ENCODE results near the gene SMO. TPM values are rescaled to one million over a fixed set of nuclear protein-coding genes. Genes with fewer than 3 reads are reported as not detected.
"Not testable (repeated sequence)": the region's sequence is repeated elsewhere in the genome, so short reads cannot be mapped to it uniquely, and the experiment has no call there.

Gene SMO
- total and polyA plus RNA-seq, 7 donors, result 0.60 to 18.6 (median 6.8) TPM

DNA sequence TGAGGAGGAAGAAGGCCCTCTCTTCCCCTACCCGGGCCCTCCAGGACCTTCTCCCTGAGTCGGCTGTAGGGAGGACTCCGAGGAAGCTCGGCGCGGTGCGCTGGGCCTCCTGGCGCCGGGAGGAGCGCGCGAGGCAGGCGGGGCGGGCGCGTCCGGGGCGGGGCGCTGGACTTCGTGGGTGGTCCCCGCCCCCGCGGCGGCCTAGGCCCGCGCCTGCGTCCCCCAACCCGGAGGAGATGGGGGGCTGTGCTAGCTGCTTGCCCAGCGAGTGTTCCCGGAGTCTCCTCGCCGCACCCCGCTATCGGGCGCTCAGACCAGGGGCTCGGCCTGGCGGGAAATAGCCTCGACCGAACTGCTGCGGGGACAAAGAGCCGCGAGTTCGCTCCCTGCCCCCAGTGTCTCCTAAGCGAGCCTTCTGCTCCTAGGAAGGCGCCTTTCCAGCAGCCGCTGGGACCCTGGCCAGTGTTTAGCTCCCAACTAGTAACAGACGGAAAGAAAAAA lies 19.2 kb upstream of the SMO start:
- H3K36me3 ChIP-seq, result no peaks in the 10 kb centered on the region
- H3K27me3 ChIP-seq, result no peaks in the 10 kb centered on the region
- H3K9me3 ChIP-seq, result no peaks in the 10 kb centered on the region
- TF ChIP-seq EP300 (IDR thresholded peaks at IDR 0.05), result no peak
- TF ChIP-seq POLR2A (IDR thresholded peaks at IDR 0.05), result no peak
- TF ChIP-seq, protein P1, sequence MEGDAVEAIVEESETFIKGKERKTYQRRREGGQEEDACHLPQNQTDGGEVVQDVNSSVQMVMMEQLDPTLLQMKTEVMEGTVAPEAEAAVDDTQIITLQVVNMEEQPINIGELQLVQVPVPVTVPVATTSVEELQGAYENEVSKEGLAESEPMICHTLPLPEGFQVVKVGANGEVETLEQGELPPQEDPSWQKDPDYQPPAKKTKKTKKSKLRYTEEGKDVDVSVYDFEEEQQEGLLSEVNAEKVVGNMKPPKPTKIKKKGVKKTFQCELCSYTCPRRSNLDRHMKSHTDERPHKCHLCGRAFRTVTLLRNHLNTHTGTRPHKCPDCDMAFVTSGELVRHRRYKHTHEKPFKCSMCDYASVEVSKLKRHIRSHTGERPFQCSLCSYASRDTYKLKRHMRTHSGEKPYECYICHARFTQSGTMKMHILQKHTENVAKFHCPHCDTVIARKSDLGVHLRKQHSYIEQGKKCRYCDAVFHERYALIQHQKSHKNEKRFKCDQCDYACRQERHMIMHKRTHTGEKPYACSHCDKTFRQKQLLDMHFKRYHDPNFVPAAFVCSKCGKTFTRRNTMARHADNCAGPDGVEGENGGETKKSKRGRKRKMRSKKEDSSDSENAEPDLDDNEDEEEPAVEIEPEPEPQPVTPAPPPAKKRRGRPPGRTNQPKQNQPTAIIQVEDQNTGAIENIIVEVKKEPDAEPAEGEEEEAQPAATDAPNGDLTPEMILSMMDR (IDR thresholded peaks at IDR 0.05), result no peak
- no peak for TF ChIP-seq POLR2AphosphoS5 (IDR thresholded peaks at IDR 0.05)
- intact Hi-C loops (cut with DNase I), result loop anchor here (2.0 kb wide), 1 partner anchor 20 kb away; the partner anchor contains the start of gene SMO
- peaks cover 0 to 26% (median 20%) of the 10 kb centered on the region in 4 donors for H3K4me1 ChIP-seq
- H3K27ac ChIP-seq, result peak overlapping the region; percentile 40 to 64 (median 60)
- WGBS, 2 donors, result 1 to 3% methylated on average over 47 of the region's 47 CpGs
- peak; percentile 77 for DNase-seq
- H3K4me3 ChIP-seq, result peak overlapping the region; percentile 39 to 54 (median 49)

DNA sequence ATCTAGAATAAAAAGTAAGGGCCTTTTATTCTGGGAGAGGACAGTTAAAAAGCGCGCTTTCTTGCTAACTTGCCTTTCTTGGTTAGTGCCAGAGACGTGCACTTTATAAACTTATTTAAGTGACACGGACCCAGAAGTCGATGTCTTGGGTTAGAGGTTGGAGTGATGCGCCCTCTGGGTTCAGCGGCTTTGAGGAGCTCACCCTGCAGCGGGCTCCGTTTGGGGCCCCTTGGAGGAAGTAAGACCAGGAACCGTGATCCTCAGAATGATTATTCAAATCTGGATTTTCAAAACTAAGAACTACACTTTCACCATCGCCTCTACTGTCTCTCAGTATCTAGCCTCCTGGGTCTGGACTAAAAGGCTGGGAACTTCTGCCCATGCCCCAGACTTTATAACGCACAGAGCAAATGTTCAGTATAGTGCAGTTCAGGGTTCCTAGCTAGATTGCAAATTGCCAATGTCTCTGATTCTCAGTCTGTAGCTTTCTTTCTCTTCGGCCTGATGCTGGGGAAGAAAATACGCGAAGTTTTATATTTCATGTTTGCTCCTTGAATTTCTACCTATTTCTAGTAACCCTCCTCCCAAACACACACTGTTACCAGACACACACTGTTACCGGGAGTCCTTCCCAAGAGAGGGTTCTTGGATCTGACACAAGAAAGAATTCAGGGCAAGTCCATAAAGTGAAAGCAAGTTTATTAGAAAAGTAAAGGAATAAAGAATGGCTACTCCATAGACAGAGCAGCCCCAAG lies 18.6 kb upstream of the SMO start:
- Histone ChIP-seq H3K27me3 (no peaks in the 10 kb centered on the region), H3K4me1 (peaks cover 0 to 26% (median 20%) of the 10 kb centered on the region in 4 donors), H3K9me3 (no peaks in the 10 kb centered on the region), H3K27ac (peak overlapping the region; percentile 40 to 64 (median 60)), H3K36me3 (no peaks in the 10 kb centered on the region), H3K4me3 (peak overlapping the region; percentile 39 to 54 (median 49))
- no peak for DNase-seq
- 39 to 74% methylated on average over 16 of the region's 16 CpGs for WGBS, 2 donors
- intact Hi-C loops (cut with DNase I), result loop anchor here (2.0 kb wide), 1 partner anchor 19 kb away; the partner anchor contains the start of gene SMO
- TF ChIP-seq POLR2A (IDR thresholded peaks at IDR 0.05) (no peak), POLR2AphosphoS5 (IDR thresholded peaks at IDR 0.05) (no peak), EP300 (IDR thresholded peaks at IDR 0.05) (no peak)
- TF ChIP-seq, protein P1 (IDR thresholded peaks at IDR 0.05), result no peak

DNA sequence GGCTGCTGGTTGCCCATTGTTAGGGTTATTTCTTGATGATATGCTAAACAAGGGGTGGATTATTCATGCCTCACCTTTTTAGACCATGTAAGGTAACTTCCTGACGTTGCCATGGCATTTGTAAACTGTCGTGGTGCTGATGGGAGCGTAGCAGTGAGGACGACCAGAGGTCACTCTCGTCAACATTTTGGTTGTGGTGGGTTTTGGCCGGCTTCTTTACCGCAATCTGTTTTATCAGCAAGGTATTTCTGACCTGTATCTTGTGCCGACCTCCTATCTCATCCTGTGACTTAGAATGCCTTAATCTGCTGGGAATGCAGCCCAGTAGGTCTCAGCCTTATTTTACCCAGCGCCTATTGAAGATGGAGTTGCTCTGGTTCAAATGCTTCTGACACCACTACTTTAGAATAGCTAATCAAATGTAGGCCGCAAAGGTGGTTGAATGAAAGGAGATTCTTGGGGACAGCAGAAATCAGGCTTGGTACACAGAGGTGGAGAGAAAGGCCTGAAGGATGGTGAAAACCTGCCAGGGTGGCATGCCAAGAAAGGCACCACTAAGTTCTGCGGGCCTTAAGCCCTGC lies 17.9 kb upstream of the SMO start:
- no peak overlapping the region for H3K4me3 ChIP-seq
- H3K4me1 ChIP-seq, result peaks cover 0 to 26% (median 20%) of the 10 kb centered on the region in 4 donors
- TF ChIP-seq, protein P1 (IDR thresholded peaks at IDR 0.05), result no peak
- TF ChIP-seq POLR2AphosphoS5 (IDR thresholded peaks at IDR 0.05) (no peak), EP300 (IDR thresholded peaks at IDR 0.05) (no peak), POLR2A (IDR thresholded peaks at IDR 0.05) (no peak)
- H3K9me3 ChIP-seq, result no peaks in the 10 kb centered on the region
- no peaks in the 10 kb centered on the region for H3K36me3 ChIP-seq
- intact Hi-C loops (cut with DNase I), result no loop called here
- WGBS, 2 donors, result 94 to 95% methylated on average over 11 of the region's 11 CpGs
- H3K27ac ChIP-seq, result peak overlapping the region in 2 of 4 donors; percentile 4 to 24
- H3K27me3 ChIP-seq, result no peaks in the 10 kb centered on the region
- DNase-seq, result no peak

DNA sequence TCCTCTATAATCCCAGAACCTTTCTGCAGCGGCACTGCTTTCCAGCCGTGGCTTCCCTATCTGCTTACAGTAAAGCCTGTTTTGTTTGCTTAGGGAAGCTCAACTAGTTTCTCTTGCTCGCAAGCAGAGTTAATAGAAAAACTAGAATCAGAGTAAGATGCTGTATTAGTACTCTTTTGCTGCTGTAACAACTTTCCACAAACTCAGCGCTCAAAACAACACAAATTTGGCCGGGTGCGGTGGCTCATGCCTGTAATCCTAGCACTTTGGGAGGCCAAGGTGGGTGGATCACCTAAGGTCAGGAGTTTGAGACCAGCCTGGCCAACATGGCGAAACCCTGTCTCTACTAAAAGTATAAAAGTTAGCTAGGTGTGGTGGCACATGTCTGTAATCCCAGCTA lies 14.6 kb upstream of the SMO start:
- H3K36me3 ChIP-seq; H3K27ac ChIP-seq; H3K9me3 ChIP-seq; H3K4me3 ChIP-seq; intact Hi-C loops (cut with DNase I); DNase-seq; H3K27me3 ChIP-seq: not testable (repeated sequence)
- H3K4me1 ChIP-seq, result peaks cover 0 to 16% (median 13%) of the 10 kb centered on the region in 4 donors
- WGBS, 2 donors, result 96% methylated on average over 7 of the region's 7 CpGs
